Right cardiac atrium (tissue), 5 donors: ENCODE results near the gene KCNA2. TPM values are rescaled to one million over a fixed set of nuclear protein-coding genes. Genes with fewer than 3 reads are reported as not detected.

Experiments
- ATAC-seq, 2 donors: fragments of 200-7000 bp; cut with Tn5 transposase; one replicate each; pipeline versions ENCODE4 v1.8.0 to v1.9.1; 2020; ENCODE audit warnings: moderate library complexity in 2 of 2, mild to moderate bottlenecking in 1 of 2
- DNase-seq, 3 donors: peaks; one replicate each; pipeline ENCODE4 v3.0.0-alpha.2; 2020
- H3K27ac ChIP-seq: one replicate; pipeline ENCODE4 v1.5.1; 2013; ENCODE audit warnings: mild to moderate bottlenecking, low read length, control low read depth, moderate library complexity
- H3K27me3 ChIP-seq: one replicate; pipeline ENCODE4 v1.6.1; 2013; ENCODE audit not compliant: control insufficient read depth, insufficient read depth
- H3K4me1 ChIP-seq: one replicate; pipeline ENCODE4 v1.6.1; 2013; ENCODE audit warnings: low read length; ENCODE audit not compliant: control insufficient read depth, insufficient read depth
- H3K4me3 ChIP-seq: one replicate; pipeline ENCODE4 v1.5.1; 2013; ENCODE audit warnings: low read length, control low read depth
- H3K9me3 ChIP-seq: one replicate; pipeline ENCODE4 v1.6.1; 2013; ENCODE audit warnings: low read length; ENCODE audit not compliant: control insufficient read depth
- WGBS: extraction: QIAGEN DNeasy Blood & Tissue Kit; methylation state at CpG from one replicate; pipeline ENCODE4 v1.1.7; 2013; 5-methylcytosine and 5-hydroxymethylcytosine counted together
- intact Hi-C, 4 donors: fragments of 100-400 bp; cut with DNase I; formaldehyde crosslinking; loops; one replicate each; pipeline versions ENCODE4 v1.11.0 to v1.14.0; 2022 to 2023
- polyA plus RNA-seq: library from polyadenylated mRNA; stranded (reverse); fragments of 200-250 nt; gene quantifications from one replicate; pipeline ENCODE4 v1.2.3, GENCODE V29; 2013
- total RNA-seq, 4 donors: library from RNA; stranded (reverse); fragmentation: NEBNext Ultra II Directional; extraction: Animal tissue kit (Norgen Biotek cat#: 25700); gene quantifications; one replicate each; pipeline ENCODE4 v1.2.1, GENCODE V29; 2021
- donor health status: healthy with polysubstance abuse.
- donor health status: DM: no; HTN: yes; CAD: no.
- donor health status: DM: no; HTN: no; CAD: no.
- donor health status: DM: no; HTN: yes; CAD: no; lungs with severe emphysema.
- donor health status: DM: yes; HTN: yes; CAD: no.

The KCNA2 gene
- total and polyA plus RNA-seq, 5 donors = 0.48 to 1.5 (median 0.82) TPM

- ATAC-seq = no peak
- intact Hi-C loops = no loop called here
Measured at GRCh38 chr1:110585481-110585880, 20.7 kb downstream of the KCNA2 start.

GRCh38 chr1:110584045-110584444 is 22.1 kb downstream of the KCNA2 start:
- Histone ChIP-seq H3K4me3 (no peak overlapping the region), H3K9me3 (no peaks in the 10 kb centered on the region), H3K4me1 (no peaks in the 10 kb centered on the region), H3K27ac (no peak overlapping the region), H3K27me3 (no peaks in the 10 kb centered on the region)
- intact Hi-C loops = no loop called here
- DNase-seq (no peak), ATAC-seq (no peak)
- WGBS = 86% methylated on average over 8 of the region's 8 CpGs

More at GRCh38 chr1:110585481-110585880, 20.7 kb downstream of the KCNA2 start:
- no peak overlapping the region for H3K27ac ChIP-seq
- no peaks in the 10 kb centered on the region for H3K27me3 ChIP-seq
- no peak overlapping the region for H3K4me3 ChIP-seq
- DNase-seq = no peak
- 62% methylated on average over 1 of the region's 1 CpG for WGBS
- no peaks in the 10 kb centered on the region for H3K4me1 ChIP-seq
- no peaks in the 10 kb centered on the region for H3K9me3 ChIP-seq

DNA sequence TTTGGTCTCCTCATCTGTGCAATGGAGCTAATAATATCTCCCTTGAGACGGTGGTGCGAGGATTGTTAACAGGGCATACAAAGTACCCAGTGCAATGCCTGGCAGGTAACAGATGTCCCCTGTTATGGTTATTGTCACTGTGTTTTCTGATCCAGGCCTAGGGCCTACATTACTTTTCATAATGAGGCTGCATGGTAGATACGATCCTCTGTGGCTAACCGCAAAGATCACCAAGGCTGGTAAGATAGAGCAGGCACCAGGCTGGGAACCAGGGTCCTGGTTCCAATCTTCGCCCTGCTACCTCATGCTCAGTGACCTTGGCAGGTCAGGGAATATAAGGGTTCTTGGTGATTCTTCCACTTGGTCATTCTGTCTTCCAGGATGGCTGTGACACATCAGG is 22.7 kb downstream of the KCNA2 start:
- no peak for ATAC-seq
- no peaks in the 10 kb centered on the region for H3K27me3 ChIP-seq
- no peak overlapping the region for H3K4me3 ChIP-seq
- DNase-seq = no peak
- WGBS = 92% methylated on average over 5 of the region's 5 CpGs
- no peaks in the 10 kb centered on the region for H3K9me3 ChIP-seq
- H3K27ac ChIP-seq = no peak overlapping the region
- H3K4me1 ChIP-seq = no peaks in the 10 kb centered on the region
- intact Hi-C loops = no loop called here

DNA sequence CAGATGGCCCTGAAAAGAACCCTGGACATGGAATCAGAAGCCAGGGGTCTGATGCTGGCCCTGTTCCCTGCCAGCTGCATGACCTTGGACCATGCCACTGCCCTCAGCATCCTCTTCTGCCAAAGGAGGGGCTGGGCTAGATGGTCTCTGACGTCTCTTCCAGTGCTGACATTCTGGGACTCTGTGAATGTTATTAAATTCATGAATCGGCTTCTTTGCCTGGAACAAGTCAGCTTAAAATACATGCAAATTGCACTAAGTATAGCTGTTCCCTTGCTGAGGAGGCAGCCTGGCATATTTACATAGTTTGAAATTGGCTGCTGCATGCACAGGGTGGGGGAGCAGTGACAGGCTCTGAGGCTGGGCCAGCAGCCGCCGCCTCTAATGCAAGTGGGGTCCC is 23.8 kb downstream of the KCNA2 start:
- H3K27ac ChIP-seq = no peak overlapping the region
- ATAC-seq = no peak
- no peaks in the 10 kb centered on the region for H3K4me1 ChIP-seq
- no peaks in the 10 kb centered on the region for H3K9me3 ChIP-seq
- WGBS = 72% methylated on average over 4 of the region's 4 CpGs
- no peak for DNase-seq
- H3K4me3 ChIP-seq = no peak overlapping the region
- intact Hi-C loops = no loop called here
- H3K27me3 ChIP-seq = no peaks in the 10 kb centered on the region

- ATAC-seq = no peak
- no peak for DNase-seq
- WGBS = 49% methylated on average over 5 of the region's 5 CpGs
- intact Hi-C loops = no loop called here
- Histone ChIP-seq H3K27me3 (no peaks in the 10 kb centered on the region), H3K9me3 (no peaks in the 10 kb centered on the region), H3K4me3 (no peak overlapping the region), H3K27ac (no peak overlapping the region), H3K4me1 (no peaks in the 10 kb centered on the region)
Measured at GRCh38 chr1:110581682-110582145, 24.4 kb downstream of the KCNA2 start.

GRCh38 chr1:110580244-110580643 is 25.9 kb downstream of the KCNA2 start:
- Histone ChIP-seq H3K27me3 (no peaks in the 10 kb centered on the region), H3K4me3 (no peak overlapping the region), H3K9me3 (no peaks in the 10 kb centered on the region), H3K27ac (no peak overlapping the region), H3K4me1 (no peaks in the 10 kb centered on the region)
- no peak for ATAC-seq
- no peak for DNase-seq
- intact Hi-C loops = no loop called here
- 68% methylated on average over 1 of the region's 1 CpG for whole genome bisulfite sequencing

DNA sequence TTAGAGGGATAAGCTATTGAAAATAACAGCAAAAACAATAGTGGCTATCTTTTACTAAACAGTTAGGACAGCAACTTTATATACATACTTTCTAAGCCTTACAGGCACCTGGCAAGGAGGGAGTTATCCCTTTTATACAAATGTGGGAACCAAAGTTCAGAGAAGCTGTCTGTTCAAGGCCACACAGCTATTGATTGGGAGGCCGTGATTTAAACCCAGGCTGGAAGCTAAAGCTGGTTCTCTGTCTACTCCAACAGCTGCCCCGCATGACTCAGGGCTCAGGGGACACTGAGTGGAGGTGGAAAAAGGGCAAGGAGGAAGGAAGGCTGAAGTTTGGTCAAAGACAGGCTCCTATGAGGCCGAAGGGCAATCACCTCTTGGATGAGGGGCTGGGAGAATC is 26.7 kb downstream of the KCNA2 start:
- Histone ChIP-seq H3K4me1 (no peaks in the 10 kb centered on the region), H3K4me3 (no peak overlapping the region), H3K27ac (no peak overlapping the region), H3K27me3 (no peaks in the 10 kb centered on the region), H3K9me3 (no peaks in the 10 kb centered on the region)
- no peak for ATAC-seq
- intact Hi-C loops = no loop called here
- no peak for DNase-seq
- WGBS = 79% methylated on average over 3 of the region's 3 CpGs

GRCh38 chr1:110576441-110576840 is 29.7 kb downstream of the KCNA2 start:
- H3K9me3 ChIP-seq = no peaks in the 10 kb centered on the region
- H3K27me3 ChIP-seq = peaks cover 4% of the 10 kb centered on the region
- no peaks in the 10 kb centered on the region for H3K4me1 ChIP-seq
- intact Hi-C loops = no loop called here
- DNase-seq = no peak
- no peak overlapping the region for H3K4me3 ChIP-seq
- no peak overlapping the region for H3K27ac ChIP-seq
- no peak for ATAC-seq

- no peak for ATAC-seq
- no peaks in the 10 kb centered on the region for H3K9me3 ChIP-seq
- H3K4me1 ChIP-seq = no peaks in the 10 kb centered on the region
- H3K4me3 ChIP-seq = no peak overlapping the region
- no peak for DNase-seq
- no peak overlapping the region for H3K27ac ChIP-seq
- H3K27me3 ChIP-seq = peaks cover 4% of the 10 kb centered on the region
- intact Hi-C loops = no loop called here
- 97% methylated on average over 1 of the region's 1 CpG for WGBS
Measured at GRCh38 chr1:110573314-110573713, 32.8 kb downstream of the KCNA2 start.

DNA sequence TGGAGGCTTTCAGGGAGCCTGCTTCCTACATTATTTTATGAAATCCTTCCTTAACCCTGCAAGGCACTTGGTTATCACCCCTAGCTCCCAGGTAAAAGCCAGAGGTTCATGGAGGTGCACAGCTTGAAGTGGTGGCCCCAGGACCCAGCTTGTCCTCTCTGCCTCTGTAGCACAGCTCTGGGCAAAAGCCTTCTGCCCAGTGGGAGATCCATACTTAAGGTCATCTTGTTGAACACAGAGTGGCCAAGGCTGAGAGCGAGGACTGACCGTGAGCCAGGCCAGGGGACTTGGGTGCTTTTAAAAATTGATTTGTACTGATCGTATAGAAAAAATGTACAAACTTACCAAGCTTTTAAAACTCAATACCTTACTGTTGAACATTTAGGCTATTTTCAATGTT is 33.4 kb downstream of the KCNA2 start:
- H3K27me3 ChIP-seq = peaks cover 4% of the 10 kb centered on the region
- no peak overlapping the region for H3K27ac ChIP-seq
- H3K9me3 ChIP-seq = no peaks in the 10 kb centered on the region
- intact Hi-C loops = no loop called here
- ATAC-seq (no peak), DNase-seq (no peak)
- WGBS = 86% methylated on average over 3 of the region's 3 CpGs
- no peaks in the 10 kb centered on the region for H3K4me1 ChIP-seq
- H3K4me3 ChIP-seq = no peak overlapping the region

- ATAC-seq (no peak), DNase-seq (no peak)
- 70% methylated on average over 4 of the region's 4 CpGs for WGBS
- Histone ChIP-seq H3K4me3 (no peak overlapping the region), H3K27ac (no peak overlapping the region), H3K27me3 (peaks cover 4% of the 10 kb centered on the region), H3K9me3 (no peaks in the 10 kb centered on the region), H3K4me1 (no peaks in the 10 kb centered on the region)
- intact Hi-C loops = no loop called here
Measured at GRCh38 chr1:110570901-110571300, 35.3 kb downstream of the KCNA2 start.

- Histone ChIP-seq H3K4me1 (no peaks in the 10 kb centered on the region), H3K27me3 (peaks cover 4% of the 10 kb centered on the region), H3K9me3 (no peaks in the 10 kb centered on the region), H3K27ac (no peak overlapping the region), H3K4me3 (no peak overlapping the region)
- intact Hi-C loops = no loop called here
- ATAC-seq (no peak), DNase-seq (no peak)
- 32% methylated on average over 3 of the region's 3 CpGs for WGBS
Measured at GRCh38 chr1:110570307-110570706, 35.9 kb downstream of the KCNA2 start.
